D721Med (cell line): Measurements from ENCODE around the gene DTL.

Experiments
- DNase-seq: peaks from one replicate; pipeline ENCODE4 v3.0.0; 2011; ENCODE audit warnings: low spot score; ENCODE audit not compliant: insufficient read length
- FAIRE-seq: peaks from 2 replicates; lab custom pipeline; 2011; peaks lifted over from hg19 to GRCh38; lab: Jason Lieb, UNC
- TF ChIP-seq, protein P1 (sequence below): IDR thresholded peaks from 2 replicates; pipeline ENCODE4 v1.5.1; 2012; ENCODE audit warnings: mild to moderate bottlenecking, control low read depth; ENCODE audit not compliant: insufficient read depth; ENCODE audit errors: missing control alignments

Gene DTL

DNA sequence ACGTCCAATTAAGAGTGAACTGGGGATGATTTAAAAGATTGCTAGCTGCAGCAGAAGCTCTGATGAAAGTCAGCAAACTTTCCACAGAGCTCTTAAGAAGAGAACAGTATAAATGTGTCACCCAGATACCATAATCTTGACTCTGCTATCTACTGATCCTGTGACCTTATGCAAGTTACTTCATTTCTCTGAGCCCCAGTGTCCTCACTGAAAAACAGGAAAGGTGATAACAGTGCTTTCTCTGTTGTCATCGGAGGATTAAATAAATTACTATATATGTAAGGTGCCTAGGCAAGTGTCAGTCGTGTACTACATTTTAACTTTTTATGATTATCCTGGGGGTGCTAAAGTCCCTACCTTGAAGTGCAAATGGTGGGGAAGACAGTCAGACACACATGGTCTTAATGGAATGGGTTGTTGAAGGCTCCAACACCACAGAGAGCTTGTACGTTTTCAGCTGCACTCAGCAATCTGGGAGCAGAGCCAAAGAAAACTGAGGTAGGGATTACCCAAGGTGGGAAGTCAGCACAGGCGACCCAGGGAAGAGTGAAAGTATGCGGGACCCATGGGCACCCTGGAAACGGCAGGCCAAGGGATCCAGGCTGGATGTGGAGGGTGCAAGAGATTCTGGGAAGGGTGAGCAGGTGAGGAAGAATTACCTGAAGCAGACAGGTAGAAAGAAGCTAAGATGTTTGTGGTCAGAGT is 82.8 kb downstream of the DTL start:
- DNase-seq: no peak
- TF ChIP-seq, protein P1, sequence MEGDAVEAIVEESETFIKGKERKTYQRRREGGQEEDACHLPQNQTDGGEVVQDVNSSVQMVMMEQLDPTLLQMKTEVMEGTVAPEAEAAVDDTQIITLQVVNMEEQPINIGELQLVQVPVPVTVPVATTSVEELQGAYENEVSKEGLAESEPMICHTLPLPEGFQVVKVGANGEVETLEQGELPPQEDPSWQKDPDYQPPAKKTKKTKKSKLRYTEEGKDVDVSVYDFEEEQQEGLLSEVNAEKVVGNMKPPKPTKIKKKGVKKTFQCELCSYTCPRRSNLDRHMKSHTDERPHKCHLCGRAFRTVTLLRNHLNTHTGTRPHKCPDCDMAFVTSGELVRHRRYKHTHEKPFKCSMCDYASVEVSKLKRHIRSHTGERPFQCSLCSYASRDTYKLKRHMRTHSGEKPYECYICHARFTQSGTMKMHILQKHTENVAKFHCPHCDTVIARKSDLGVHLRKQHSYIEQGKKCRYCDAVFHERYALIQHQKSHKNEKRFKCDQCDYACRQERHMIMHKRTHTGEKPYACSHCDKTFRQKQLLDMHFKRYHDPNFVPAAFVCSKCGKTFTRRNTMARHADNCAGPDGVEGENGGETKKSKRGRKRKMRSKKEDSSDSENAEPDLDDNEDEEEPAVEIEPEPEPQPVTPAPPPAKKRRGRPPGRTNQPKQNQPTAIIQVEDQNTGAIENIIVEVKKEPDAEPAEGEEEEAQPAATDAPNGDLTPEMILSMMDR: no peak
- no peak for FAIRE-seq

DNA sequence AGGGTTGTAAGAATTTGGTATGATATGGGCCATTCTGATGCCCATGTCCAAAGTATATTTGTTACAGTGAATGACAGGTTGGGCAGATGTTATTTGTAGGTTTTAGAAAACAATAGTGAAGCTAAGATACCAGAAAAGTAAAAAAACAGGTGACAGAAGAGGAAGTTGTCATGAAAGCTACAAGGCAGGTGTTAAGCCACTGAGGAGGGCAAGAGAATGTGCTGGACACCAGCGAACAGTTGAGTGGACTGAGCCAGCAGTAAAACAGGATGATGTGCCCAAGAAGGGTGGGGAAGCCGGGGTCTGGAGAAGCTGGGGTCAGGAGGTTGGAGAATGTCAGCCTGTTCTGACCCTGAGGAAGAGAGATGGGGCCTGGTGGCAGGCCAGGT is 83.3 kb downstream of the DTL start:
- FAIRE-seq (no peak), DNase-seq (no peak)
- TF ChIP-seq, protein P1: no peak

DNA sequence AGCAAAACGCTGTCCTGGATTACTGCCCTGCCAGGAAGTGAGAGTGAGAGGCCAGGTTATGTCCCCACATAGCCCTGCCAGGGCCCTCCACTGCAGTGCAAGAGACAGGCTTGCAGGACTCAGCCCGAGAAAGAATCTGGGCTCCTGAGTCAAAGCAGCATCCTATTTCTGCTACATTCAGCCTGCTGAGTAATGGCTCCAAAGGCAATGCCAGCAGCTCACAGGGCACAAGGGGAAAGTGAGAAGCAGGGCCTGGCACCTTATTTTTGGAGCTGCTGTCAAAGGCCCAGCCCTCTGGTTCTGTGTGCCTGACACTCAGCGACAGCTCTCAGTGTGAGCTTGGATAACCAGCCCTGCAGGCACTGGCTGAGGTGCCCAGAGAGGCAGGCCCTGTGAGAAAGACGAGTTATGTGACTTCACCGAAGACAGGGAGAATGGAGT is 83.9 kb downstream of the DTL start:
- no peak for FAIRE-seq
- TF ChIP-seq, protein P1: no peak

DNA sequence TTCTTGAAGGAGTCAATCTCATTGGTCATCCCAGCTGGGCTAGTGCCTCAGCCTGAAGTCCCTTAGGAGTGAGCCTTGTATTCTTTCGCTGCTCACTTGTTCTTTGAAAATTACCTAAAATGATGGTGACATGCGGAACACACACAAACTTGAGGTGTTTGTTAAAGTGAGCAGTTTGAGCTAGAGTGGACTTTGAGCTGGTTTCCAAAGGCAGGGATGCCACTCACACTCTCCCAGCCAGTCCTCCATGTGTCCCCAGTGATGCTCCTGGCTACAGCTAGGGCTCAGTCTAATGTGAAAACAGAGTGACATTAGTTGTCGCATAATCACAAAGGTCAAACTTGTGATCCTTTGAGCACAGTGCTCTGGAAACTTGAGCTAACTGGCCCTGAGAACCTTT is 84.3 kb downstream of the DTL start:
- DNase-seq (no peak), FAIRE-seq (no peak)
- TF ChIP-seq, protein P1: no peak

More for the DNA sequence above, 83.9 kb downstream of the DTL start:
- DNase-seq: no peak

DNA sequence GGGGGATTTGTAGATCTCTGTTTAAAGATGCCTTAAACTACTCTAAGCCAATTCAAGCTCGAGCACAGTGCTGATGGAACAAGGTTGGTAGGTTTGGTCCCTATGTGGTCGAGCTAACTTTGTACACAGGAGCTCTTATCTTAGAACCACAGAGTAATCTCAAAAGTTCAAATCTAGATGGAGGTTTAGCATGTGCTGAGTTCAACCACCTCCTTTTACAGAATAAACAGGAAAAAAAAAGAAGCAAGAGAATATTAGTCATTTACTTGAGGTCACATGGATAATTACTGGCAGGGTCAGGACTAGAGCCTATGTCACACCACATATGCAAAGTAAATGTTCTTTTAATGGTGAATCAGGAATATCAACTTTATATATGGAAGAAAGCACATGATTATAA is 86.2 kb downstream of the DTL start:
- DNase-seq (no peak), FAIRE-seq (no peak)
- TF ChIP-seq, protein P1: no peak

DNA sequence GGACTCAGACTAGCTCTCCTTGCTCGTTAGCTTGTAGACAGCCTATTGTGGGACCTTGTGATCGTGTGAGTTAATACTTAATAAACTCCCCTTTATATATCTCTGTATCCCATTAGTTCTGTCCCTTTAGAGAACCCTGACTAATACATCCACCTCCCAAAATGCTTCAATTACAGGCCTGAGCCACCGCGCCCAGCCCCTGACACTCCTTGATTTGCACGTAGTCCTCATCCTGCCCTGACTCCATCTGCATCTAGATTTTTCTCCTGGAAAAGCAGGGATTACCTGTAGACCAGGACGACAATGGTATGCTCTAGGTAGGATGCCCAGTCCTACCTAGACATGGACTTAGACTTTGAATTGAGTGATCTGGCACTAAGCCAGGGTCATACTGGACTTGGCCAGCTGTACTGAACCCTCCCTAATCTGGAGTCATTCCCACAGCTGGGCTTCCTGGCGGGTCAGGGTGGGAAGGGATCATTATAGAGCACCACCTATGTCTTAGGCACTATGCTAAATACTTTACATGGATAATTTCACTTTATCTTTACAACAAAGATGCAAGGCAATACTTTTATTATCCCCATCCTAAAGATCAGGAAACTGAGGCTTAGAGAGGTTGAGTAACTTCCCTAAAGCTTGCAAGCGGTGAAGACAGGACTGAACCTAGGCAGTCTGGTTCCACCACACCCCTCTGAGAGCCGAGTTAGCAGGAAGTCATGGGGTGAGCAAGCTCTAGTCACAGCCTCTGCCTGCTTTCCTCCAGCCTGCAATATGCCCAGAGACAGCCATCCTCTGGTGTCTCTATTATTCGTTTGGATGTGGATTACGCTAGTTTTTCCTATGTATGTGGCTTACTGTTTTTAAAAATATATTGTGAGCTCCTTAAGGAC is 89.4 kb downstream of the DTL start:
- no peak for FAIRE-seq
- DNase-seq: no peak
- TF ChIP-seq, protein P1: no peak
